PC-3 (cell line): Measurements from ENCODE around the gene SMAD7. TPM values are rescaled to one million over a fixed set of nuclear protein-coding genes. Genes with fewer than 3 reads are reported as not detected.

ENCODE experiments used
- ATAC-seq: fragments of 200-7000 bp; cut with Tn5 transposase; 2 replicates; pipeline ENCODE4 v1.9.1; 2020; ENCODE audit warnings: mild to moderate bottlenecking, moderate library complexity
- BruUV-seq: library from RNA; stranded (reverse); fragments of 400-500 nt; replicated peaks from 2 replicates; lab custom pipeline; 2021; lab: Mats Ljungman, UMichigan
- CTCF ChIA-PET: fragments of 300-600 bp; sonication (Branson Sonifier 250); formaldehyde crosslinking; loops from one replicate; lab custom pipeline; 2022; ENCODE audit warnings: antibody characterized with exemption; lab: Charles Lee
- POLR2A ChIA-PET: fragments of 300-600 bp; sonication (Branson Sonifier 250); formaldehyde crosslinking; loops from one replicate; lab custom pipeline; 2022; ENCODE audit warnings: antibody characterized with exemption; ENCODE audit not compliant: unreplicated experiment; lab: Charles Lee
- DNase-seq: peaks from one replicate; pipeline ENCODE4 v3.0.0-alpha.2; 2015
- H2AFZ ChIP-seq: fragments of 300-600 bp; sonication (generic); 2 replicates; pipeline ENCODE4 v1.6.0; 2016; ENCODE audit warnings: antibody characterized with exemption, low read length
- H3F3A ChIP-seq: fragments of 300-600 bp; sonication (generic); one replicate; pipeline ENCODE4 v1.6.0; 2017; ENCODE audit warnings: antibody characterized with exemption, low read length, control low read depth, mild to moderate bottlenecking; ENCODE audit not compliant: unreplicated experiment
- H3K27ac ChIP-seq: fragments of 300-600 bp; sonication (generic); 2 replicates; pipeline ENCODE4 v1.5.1; 2016; ENCODE audit warnings: mild to moderate bottlenecking, low read length
- H3K27me3 ChIP-seq: fragments of 300-600 bp; sonication (generic); 2 replicates; pipeline ENCODE4 v1.6.1; 2016; ENCODE audit warnings: low read length, mixed read lengths
- H3K36me3 ChIP-seq: fragments of 300-600 bp; sonication (generic); 2 replicates; pipeline ENCODE4 v1.6.1; 2016; ENCODE audit warnings: low read depth, mixed run types, low read length, mixed read lengths
- H3K4me1 ChIP-seq: fragments of 300-600 bp; sonication (generic); 2 replicates; pipeline ENCODE4 v1.5.1; 2016; ENCODE audit warnings: low read length; ENCODE audit not compliant: insufficient read depth
- H3K4me2 ChIP-seq: fragments of 300-600 bp; sonication (generic); 2 replicates; pipeline ENCODE4 v1.6.0; 2016; ENCODE audit warnings: low read length
- H3K4me3 ChIP-seq: fragments of 300-600 bp; sonication (generic); 2 replicates; pipeline ENCODE4 v1.5.1; 2016; ENCODE audit warnings: mild to moderate bottlenecking, low read length, mixed read lengths
- H3K79me2 ChIP-seq: fragments of 300-600 bp; sonication (generic); 2 replicates; pipeline ENCODE4 v1.6.1; 2017; ENCODE audit warnings: low read length, mixed read lengths
- H3K9ac ChIP-seq: fragments of 300-600 bp; sonication (generic); 2 replicates; pipeline ENCODE4 v1.6.0; 2016; ENCODE audit warnings: mild to moderate bottlenecking, low read length
- H3K9me2 ChIP-seq: fragments of 300-600 bp; sonication (generic); replicated peaks from 2 replicates; pipeline ENCODE4 v1.6.1; 2016; ENCODE audit warnings: mixed run types, low read length, mixed read lengths
- H3K9me3 ChIP-seq: fragments of 300-600 bp; sonication (generic); 2 replicates; pipeline ENCODE4 v1.6.1; 2016; ENCODE audit warnings: low read length, mixed read lengths
- H4K20me1 ChIP-seq: fragments of 300-600 bp; sonication (generic); 2 replicates; pipeline ENCODE4 v1.6.1; 2016; ENCODE audit warnings: low read length, mixed read lengths
- EZH2 ChIP-seq: fragments of 300-600 bp; sonication (generic); IDR thresholded peaks from one replicate; pipeline ENCODE4 v1.6.1; 2017; ENCODE audit warnings: antibody characterized with exemption, mild to moderate bottlenecking, low read length; ENCODE audit not compliant: unreplicated experiment
- EZH2phosphoT487 ChIP-seq: fragments of 300-600 bp; sonication (generic); IDR thresholded peaks from 2 replicates; pipeline ENCODE4 v1.6.1; 2018; ENCODE audit warnings: mild to moderate bottlenecking, antibody characterized with exemption, low read length, borderline replicate concordance
- intact Hi-C: fragments of 100-400 bp; cut with micrococcal nuclease; formaldehyde crosslinking; loops from 2 replicates; pipeline ENCODE4 v1.9.0; 2023
- total RNA-seq: library from RNA; depleted of rRNA; stranded (reverse); fragments of >200 nt; gene quantifications from 2 replicates; pipeline ENCODE4 v1.2.3, GENCODE V29; 2014
- TF ChIP-seq, protein P1 (sequence below): fragments of 300-600 bp; sonication (generic); conservative IDR thresholded peaks from 2 replicates; pipeline ENCODE4 v1.5.1; 2017; ENCODE audit warnings: antibody characterized with exemption, low read depth, mild to moderate bottlenecking, low read length

SMAD7 gene
- total RNA-seq, 1 experiment from 2014 or later: 9.4 TPM

DNA sequence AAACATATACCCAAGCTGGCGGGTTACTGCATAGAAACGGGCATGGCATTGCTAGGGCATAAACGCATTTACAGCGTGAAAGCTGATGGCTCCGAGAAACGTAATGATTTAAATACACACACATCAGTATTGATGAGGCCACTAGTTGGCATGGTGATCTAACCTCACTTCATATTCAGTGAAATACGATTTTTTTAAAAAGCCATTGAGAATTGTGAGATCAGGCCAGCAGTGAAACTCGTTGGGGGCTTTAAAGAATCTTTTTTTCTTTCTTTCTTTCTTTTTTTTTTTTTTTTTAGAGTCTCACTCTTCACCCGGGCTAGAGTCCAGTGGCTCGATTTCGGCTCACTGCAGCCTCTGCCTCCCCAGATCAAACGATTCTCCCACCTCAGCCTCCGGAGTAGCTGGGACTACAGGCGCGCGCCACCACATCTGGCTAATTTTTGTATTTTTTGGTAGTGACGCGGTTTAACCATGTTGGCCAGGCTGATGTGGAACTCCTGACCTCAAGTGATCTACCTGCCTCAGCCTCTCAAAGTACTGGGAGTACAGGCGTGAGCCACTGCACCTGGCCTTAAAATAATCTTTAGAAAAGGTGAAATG lies 2.4 kb upstream of the SMAD7 start:
- TF ChIP-seq EZH2 (no peak), EZH2phosphoT487 (no peak)
- TF ChIP-seq, protein P1, sequence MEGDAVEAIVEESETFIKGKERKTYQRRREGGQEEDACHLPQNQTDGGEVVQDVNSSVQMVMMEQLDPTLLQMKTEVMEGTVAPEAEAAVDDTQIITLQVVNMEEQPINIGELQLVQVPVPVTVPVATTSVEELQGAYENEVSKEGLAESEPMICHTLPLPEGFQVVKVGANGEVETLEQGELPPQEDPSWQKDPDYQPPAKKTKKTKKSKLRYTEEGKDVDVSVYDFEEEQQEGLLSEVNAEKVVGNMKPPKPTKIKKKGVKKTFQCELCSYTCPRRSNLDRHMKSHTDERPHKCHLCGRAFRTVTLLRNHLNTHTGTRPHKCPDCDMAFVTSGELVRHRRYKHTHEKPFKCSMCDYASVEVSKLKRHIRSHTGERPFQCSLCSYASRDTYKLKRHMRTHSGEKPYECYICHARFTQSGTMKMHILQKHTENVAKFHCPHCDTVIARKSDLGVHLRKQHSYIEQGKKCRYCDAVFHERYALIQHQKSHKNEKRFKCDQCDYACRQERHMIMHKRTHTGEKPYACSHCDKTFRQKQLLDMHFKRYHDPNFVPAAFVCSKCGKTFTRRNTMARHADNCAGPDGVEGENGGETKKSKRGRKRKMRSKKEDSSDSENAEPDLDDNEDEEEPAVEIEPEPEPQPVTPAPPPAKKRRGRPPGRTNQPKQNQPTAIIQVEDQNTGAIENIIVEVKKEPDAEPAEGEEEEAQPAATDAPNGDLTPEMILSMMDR: no peak
- Histone ChIP-seq H3K4me1 (no peaks in the 10 kb centered on the region), H3K4me2 (peak overlapping the region; percentile 77), H3K9me3 (no peaks in the 10 kb centered on the region), H2AFZ (peak overlapping the region; percentile 65), H3F3A (no peaks in the 10 kb centered on the region), H3K27ac (peak overlapping the region; percentile 74), H4K20me1 (no peaks in the 10 kb centered on the region; the same call in 1 of the 2 replicates), H3K27me3 (no peaks in the 10 kb centered on the region), H3K36me3 (no peaks in the 10 kb centered on the region), H3K9me2 (no peaks in the 10 kb centered on the region), H3K4me3 (peak overlapping the region; percentile 70), H3K9ac (peak overlapping the region; percentile 77; the same call in 1 of the 2 replicates), H3K79me2 (peaks cover 26% of the 10 kb centered on the region)
- intact Hi-C loops: loop anchor here (5.0 kb wide), 3 partner anchors 176 to 284 kb away; no protein-coding TSS in a partner anchor
- DNase-seq (no peak), ATAC-seq (no peak)
- ChIA-PET POLR2A (interaction anchor here (2.1 kb wide), 1 partner anchor 45 kb away, joined by 16 read pairs; no protein-coding TSS in a partner anchor), CTCF (no interaction called here)
- no TSS peak for BruUV-seq

DNA sequence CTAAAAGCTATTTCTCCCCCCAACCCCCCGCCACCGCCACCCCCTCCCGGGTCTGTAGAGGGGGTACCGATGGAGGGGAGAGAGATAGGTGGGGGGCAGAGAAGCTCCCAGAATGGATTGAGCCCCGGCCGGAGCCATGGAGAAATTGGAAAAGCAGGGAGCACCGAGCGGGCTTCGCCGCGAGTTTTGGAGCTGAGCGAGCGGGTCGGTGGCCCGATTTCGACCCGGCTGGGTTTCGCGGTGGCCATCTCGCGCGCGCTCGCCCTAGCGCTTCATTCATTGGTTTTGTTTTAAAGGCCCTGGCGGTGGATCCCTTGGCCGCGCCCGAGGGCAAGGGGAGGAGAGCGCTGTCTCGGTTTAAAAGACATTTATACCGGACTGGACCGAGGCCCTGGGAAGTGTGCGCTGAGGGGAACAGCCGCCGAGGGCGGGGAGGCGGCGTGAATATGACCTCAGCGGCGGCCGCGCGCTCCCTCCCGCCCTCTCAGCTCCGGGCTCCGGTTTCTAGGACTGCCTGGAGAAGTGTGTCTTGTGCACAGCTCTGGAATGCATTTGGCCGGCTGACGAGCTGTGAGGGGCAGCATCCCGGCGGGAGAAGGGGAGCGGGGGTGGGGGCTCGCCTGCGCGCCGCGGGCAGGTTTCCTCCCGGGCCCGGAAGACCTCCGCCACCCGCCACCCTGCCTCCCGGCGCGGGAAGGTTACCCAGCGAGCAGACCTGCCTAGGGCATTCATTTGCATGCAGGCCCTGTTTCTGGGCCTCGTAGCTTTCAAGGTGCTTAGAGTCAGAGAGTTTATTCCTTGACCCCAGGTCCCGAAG lies 1.7 kb upstream of the SMAD7 start:
- CTCF ChIA-PET: interaction anchor here (0.6 to 0.7 kb wide), 3 partner anchors 10 to 45 kb away, joined by 8 to 12 read pairs (median 11); no protein-coding TSS in a partner anchor
- H3K4me2 ChIP-seq: peak overlapping the region; percentile 77
- H3K4me1 ChIP-seq: peaks cover 5% of the 10 kb centered on the region; the same call in 1 of the 2 replicates

More for the DNA sequence above, 1.7 kb upstream of the SMAD7 start:
- POLR2A ChIA-PET: interaction anchor here (0.6 to 2.1 kb wide), 5 partner anchors 45 to 182 kb away, joined by 5 to 18 read pairs (median 16); no protein-coding TSS in a partner anchor
- Histone ChIP-seq H3K36me3 (no peaks in the 10 kb centered on the region), H3K9me3 (no peaks in the 10 kb centered on the region), H3K27ac (peak overlapping the region; percentile 74), H3K4me3 (peak overlapping the region; percentile 70), H3K9me2 (no peaks in the 10 kb centered on the region), H3K9ac (peak overlapping the region; percentile 77), H3K79me2 (peaks cover 33% of the 10 kb centered on the region), H3K27me3 (no peaks in the 10 kb centered on the region), H3F3A (no peaks in the 10 kb centered on the region), H4K20me1 (peaks cover 1% of the 10 kb centered on the region; the same call in 1 of the 2 replicates), H2AFZ (peak overlapping the region; percentile 65)
- peak; percentile 39 for DNase-seq
- peak; percentile 44 for ATAC-seq
- TF ChIP-seq EZH2 (no peak), EZH2phosphoT487 (no peak)
- TF ChIP-seq, protein P1: no peak
- TSS peak; percentile 82 for BruUV-seq
- intact Hi-C loops: loop anchor here (1.0 to 5.0 kb wide), 4 partner anchors 46 to 285 kb away; no protein-coding TSS in a partner anchor
